MM.1S (cell line): Measurements from ENCODE around the gene SORL1.

Experiments used
- DNase-seq: peaks from one replicate; pipeline ENCODE4 v3.0.0-alpha.2; 2015
- H2AFZ ChIP-seq: fragments of 300-600 bp; sonication (generic); 2 replicates; pipeline ENCODE4 v1.6.0; 2016; ENCODE audit warnings: antibody characterized with exemption, low read length
- H3F3A ChIP-seq: fragments of 300-600 bp; sonication (generic); 2 replicates; pipeline ENCODE4 v1.6.1; 2016; ENCODE audit warnings: mild to moderate bottlenecking, antibody characterized with exemption, low read length, moderate library complexity, mixed read lengths; ENCODE audit not compliant: insufficient read depth
- H3K27ac ChIP-seq: fragments of 300-600 bp; sonication (generic); 2 replicates; pipeline ENCODE4 v1.5.1; 2016; ENCODE audit warnings: mild to moderate bottlenecking, low read length
- H3K27me3 ChIP-seq: fragments of 300-600 bp; sonication (generic); replicated peaks from 2 replicates; pipeline ENCODE4 v1.6.0; 2016; ENCODE audit warnings: low read length; ENCODE audit not compliant: insufficient read depth
- H3K36me3 ChIP-seq: fragments of 300-600 bp; sonication (generic); replicated peaks from 2 replicates; pipeline ENCODE4 v1.6.1; 2016; ENCODE audit warnings: mild to moderate bottlenecking, low read length, mixed read lengths; ENCODE audit not compliant: insufficient read depth
- H3K4me1 ChIP-seq: fragments of 300-600 bp; sonication (generic); 2 replicates; pipeline ENCODE4 v1.6.1; 2016; ENCODE audit warnings: low read length, mixed read lengths
- H3K4me2 ChIP-seq: fragments of 300-600 bp; sonication (generic); 2 replicates; pipeline ENCODE4 v1.6.0; 2016; ENCODE audit warnings: low read depth, low read length
- H3K4me3 ChIP-seq: fragments of 300-600 bp; sonication (generic); 2 replicates; pipeline ENCODE4 v1.5.1; 2016; ENCODE audit warnings: low read length, mixed read lengths
- H3K79me2 ChIP-seq: fragments of 300-600 bp; sonication (generic); 2 replicates; pipeline ENCODE4 v1.6.1; 2016; ENCODE audit warnings: mixed run types, low read length, mixed read lengths
- H3K9ac ChIP-seq: fragments of 300-600 bp; sonication (generic); 2 replicates; pipeline ENCODE4 v1.6.1; 2016; ENCODE audit warnings: low read length, mixed read lengths
- H3K9me2 ChIP-seq: fragments of 300-600 bp; sonication (generic); replicated peaks from 2 replicates; pipeline ENCODE4 v1.6.1; 2016; ENCODE audit warnings: mild to moderate bottlenecking, low read length, mixed read lengths; ENCODE audit not compliant: insufficient read depth
- H3K9me3 ChIP-seq: fragments of 300-600 bp; sonication (generic); replicated peaks from 2 replicates; pipeline ENCODE4 v1.6.1; 2016; ENCODE audit warnings: mild to moderate bottlenecking, low read length, mixed read lengths; ENCODE audit not compliant: insufficient read depth
- H4K20me1 ChIP-seq: fragments of 300-600 bp; sonication (generic); 2 replicates; pipeline ENCODE4 v1.6.1; 2016; ENCODE audit warnings: mild to moderate bottlenecking, low read length, moderate library complexity, mixed read lengths; ENCODE audit not compliant: insufficient read depth
- CTCF ChIP-seq: fragments of 300-600 bp; sonication (generic); IDR thresholded peaks from 2 replicates; pipeline ENCODE4 v1.5.1; 2016; ENCODE audit warnings: antibody characterized with exemption, low read length, mixed read lengths
- EZH2 ChIP-seq: fragments of 300-600 bp; sonication (generic); optimal IDR thresholded peaks from 2 replicates; pipeline ENCODE3; 2017; ENCODE audit warnings: low read depth, mild to moderate bottlenecking, antibody characterized with exemption, low read length, mixed read lengths
- EZH2phosphoT487 ChIP-seq: fragments of 300-600 bp; sonication (generic); IDR thresholded peaks from 2 replicates; pipeline ENCODE4 v1.6.1; 2018; ENCODE audit warnings: antibody characterized with exemption, low read length

The SORL1 gene

GRCh38 chr11:121422675-121423074, 29.4 kb upstream of the SORL1 start:
- H3K4me2 ChIP-seq: no peak overlapping the region
- H3F3A ChIP-seq: peaks cover 10% of the 10 kb centered on the region; the same call in 1 of the 2 replicates
- DNase-seq: peak; percentile 6

GRCh38 chr11:121425828-121426227, 26.3 kb upstream of the SORL1 start:
- H3K9ac ChIP-seq: no peak overlapping the region
- no peak overlapping the region for H2AFZ ChIP-seq
- H3K9me3 ChIP-seq: no peaks in the 10 kb centered on the region
- H3F3A ChIP-seq: 0 out of 2 replicates have a peak, but pooled peaks cover under 1% of the 10 kb centered on the region
- no peaks in the 10 kb centered on the region for H4K20me1 ChIP-seq
- TF ChIP-seq CTCF (no peak), EZH2 (no peak), EZH2phosphoT487 (no peak)
- H3K27ac ChIP-seq: no peak overlapping the region
- H3K79me2 ChIP-seq: no peaks in the 10 kb centered on the region
- DNase-seq: no peak
- H3K9me2 ChIP-seq: no peaks in the 10 kb centered on the region
- no peaks in the 10 kb centered on the region for H3K36me3 ChIP-seq
- H3K27me3 ChIP-seq: no peaks in the 10 kb centered on the region
- H3K4me3 ChIP-seq: no peak overlapping the region
- peaks cover 6% of the 10 kb centered on the region for H3K4me1 ChIP-seq
- H3K4me2 ChIP-seq: no peak overlapping the region

More at GRCh38 chr11:121422675-121423074, 29.4 kb upstream of the SORL1 start:
- no peaks in the 10 kb centered on the region for H3K9me3 ChIP-seq
- no peaks in the 10 kb centered on the region for H3K79me2 ChIP-seq
- no peaks in the 10 kb centered on the region for H4K20me1 ChIP-seq
- no peak overlapping the region for H3K27ac ChIP-seq
- TF ChIP-seq EZH2: no peak
- no peak for TF ChIP-seq EZH2phosphoT487
- no peak for TF ChIP-seq CTCF
- H3K4me1 ChIP-seq: peaks cover 17% of the 10 kb centered on the region
- H3K9ac ChIP-seq: no peak overlapping the region
- no peaks in the 10 kb centered on the region for H3K9me2 ChIP-seq
- no peak overlapping the region for H3K4me3 ChIP-seq
- no peaks in the 10 kb centered on the region for H3K36me3 ChIP-seq
- H3K27me3 ChIP-seq: no peaks in the 10 kb centered on the region
- H2AFZ ChIP-seq: no peak overlapping the region

- no peak for TF ChIP-seq EZH2
- no peaks in the 10 kb centered on the region for H3K36me3 ChIP-seq
- no peaks in the 10 kb centered on the region for H4K20me1 ChIP-seq
- no peak overlapping the region for H3K9ac ChIP-seq
- H3K9me3 ChIP-seq: no peaks in the 10 kb centered on the region
- no peaks in the 10 kb centered on the region for H3F3A ChIP-seq
- no peaks in the 10 kb centered on the region for H3K9me2 ChIP-seq
- DNase-seq: no peak
- no peak overlapping the region for H2AFZ ChIP-seq
- H3K27me3 ChIP-seq: no peaks in the 10 kb centered on the region
- no peak overlapping the region for H3K27ac ChIP-seq
- H3K4me3 ChIP-seq: no peak overlapping the region
- H3K79me2 ChIP-seq: no peaks in the 10 kb centered on the region
- H3K4me2 ChIP-seq: no peak overlapping the region
- 0 out of 2 replicates have a peak, but pooled peaks cover 2% of the 10 kb centered on the region for H3K4me1 ChIP-seq
Observed at GRCh38 chr11:121426476-121427399, 25.4 kb upstream of the SORL1 start.

- Histone ChIP-seq H3K4me3 (no peak overlapping the region), H2AFZ (no peak overlapping the region), H3K9me3 (no peaks in the 10 kb centered on the region), H3K4me2 (no peak overlapping the region), H4K20me1 (no peaks in the 10 kb centered on the region), H3K27ac (no peak overlapping the region), H3K4me1 (0 out of 2 replicates have a peak, but pooled peaks cover 2% of the 10 kb centered on the region), H3K27me3 (no peaks in the 10 kb centered on the region), H3K9ac (no peak overlapping the region), H3K36me3 (no peaks in the 10 kb centered on the region), H3K9me2 (no peaks in the 10 kb centered on the region), H3K79me2 (no peaks in the 10 kb centered on the region), H3F3A (no peaks in the 10 kb centered on the region)
- DNase-seq: no peak
- no peak for TF ChIP-seq EZH2
- no peak for TF ChIP-seq CTCF
- no peak for TF ChIP-seq EZH2phosphoT487
Observed at GRCh38 chr11:121427400-121427744, 24.7 kb upstream of the SORL1 start.
